HG03457 (cell line): Measurements from ENCODE around the gene ANKRD55.
"Not testable (repeated sequence)": the region's sequence is repeated elsewhere in the genome, so short reads cannot be mapped to it uniquely, and the experiment has no call there.

ENCODE experiments used
- ATAC-seq: cut with Tn5 transposase; IDR thresholded peaks from one replicate; pipeline ENCODE4 v1.9.1; 2021; ENCODE audit warnings: moderate number of reproducible peaks; ENCODE audit not compliant: unreplicated experiment

The ANKRD55 gene

GRCh38 chr5:56253924-56254323, 20.8 kb upstream of the ANKRD55 start:
- no peak for ATAC-seq

DNA sequence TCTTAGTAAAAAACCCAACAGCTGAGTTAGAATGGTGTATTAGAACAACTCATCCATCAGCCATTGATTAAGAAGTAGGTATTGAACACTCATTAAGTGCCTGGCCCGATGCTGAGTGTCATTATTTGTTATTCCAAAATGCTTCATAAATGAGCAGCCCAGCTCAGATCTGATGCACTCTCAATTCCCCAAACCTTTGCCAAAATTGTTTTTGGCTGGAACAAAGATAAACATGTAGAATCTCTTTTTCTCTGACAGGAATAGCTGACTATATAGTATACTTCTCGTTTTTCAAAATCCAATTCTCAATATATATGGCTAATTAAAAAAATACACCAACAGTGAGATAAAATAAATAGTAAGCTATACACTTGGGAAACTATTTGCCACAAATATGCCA, 20.0 kb upstream of the ANKRD55 start:
- no peak for ATAC-seq

GRCh38 chr5:56251918-56252553, 18.9 kb upstream of the ANKRD55 start:
- ATAC-seq, result no peak

DNA sequence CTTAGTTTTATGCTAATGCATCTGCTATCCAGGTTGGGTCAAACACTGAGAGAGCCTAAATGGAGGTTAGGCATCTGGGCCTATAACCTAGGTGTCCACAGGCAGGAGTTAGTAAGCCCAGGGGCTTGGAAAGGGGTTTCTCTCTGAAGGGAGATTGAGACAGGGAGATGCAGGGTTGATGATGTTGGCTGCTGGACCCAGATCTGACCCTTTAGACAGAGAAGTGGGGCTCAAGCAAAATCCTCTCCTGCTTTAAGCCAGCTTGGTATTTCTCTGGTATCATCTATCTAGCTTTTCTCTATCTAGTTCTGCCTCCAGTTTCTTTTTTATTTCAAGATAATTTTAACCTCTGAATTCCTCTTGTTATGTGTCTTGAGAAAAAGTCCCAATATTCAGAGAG, 18.3 kb upstream of the ANKRD55 start:
- ATAC-seq, result no peak

GRCh38 chr5:56250011-56250410, 16.9 kb upstream of the ANKRD55 start:
- no peak for ATAC-seq

DNA sequence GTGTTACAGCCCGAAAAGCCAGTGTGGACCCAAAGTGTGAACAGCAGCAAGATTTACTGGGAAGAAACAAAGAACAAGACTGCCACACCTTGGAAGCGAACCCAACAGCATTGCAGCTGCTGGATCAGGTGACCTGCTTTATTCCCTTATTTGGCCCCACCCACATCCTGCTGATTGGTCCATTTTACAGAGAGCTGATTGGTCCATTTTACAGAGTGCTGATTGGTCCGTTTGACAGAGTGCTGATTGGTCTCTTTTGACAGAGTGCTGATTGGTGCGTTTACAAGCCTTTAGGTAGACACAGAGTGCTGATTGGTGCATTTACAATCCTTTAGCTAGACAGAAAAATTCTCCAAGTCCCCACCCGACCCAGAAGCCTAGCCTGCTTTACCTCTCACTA, 16.0 kb upstream of the ANKRD55 start:
- ATAC-seq, result not testable (repeated sequence)

DNA sequence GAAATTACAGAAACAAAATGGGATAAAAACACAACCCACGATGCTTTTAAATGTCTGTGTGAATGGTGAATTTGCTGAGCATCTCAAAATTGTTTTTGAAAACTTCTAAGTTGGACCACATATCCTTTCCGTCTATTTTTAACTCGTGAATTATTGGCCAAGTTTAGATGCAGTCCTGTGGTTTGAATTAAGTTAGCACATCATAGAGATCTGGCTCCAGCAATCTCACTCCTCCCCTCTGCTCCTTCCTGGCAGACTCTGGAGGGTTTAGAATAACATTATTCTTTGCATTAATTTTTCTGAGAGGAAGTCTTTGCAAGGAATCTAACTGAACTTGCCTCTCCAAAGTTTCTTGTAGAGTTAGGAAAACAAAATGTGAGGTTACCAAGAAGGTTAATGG, 14.5 kb upstream of the ANKRD55 start:
- no peak for ATAC-seq

DNA sequence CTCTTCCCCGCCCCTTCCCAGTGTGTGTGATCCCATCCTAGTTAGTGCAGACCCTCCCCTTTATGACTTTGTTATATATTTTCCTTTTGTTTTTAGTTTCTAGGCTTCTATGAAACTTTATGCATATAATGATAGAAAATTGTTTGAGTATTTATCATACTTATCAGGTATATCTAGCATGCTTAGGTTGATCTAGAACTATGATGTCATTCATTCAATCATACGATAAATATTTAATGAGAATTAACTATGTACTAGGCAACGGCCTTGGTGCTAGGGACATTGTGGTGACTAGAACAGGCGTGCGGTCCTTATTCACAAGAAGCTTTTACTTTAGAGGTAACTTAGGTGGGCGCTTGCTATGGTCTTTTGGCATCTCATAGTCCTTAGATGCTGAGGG, 13.6 kb upstream of the ANKRD55 start:
- ATAC-seq, result no peak

- ATAC-seq, result no peak
These were observed 12.4 kb upstream of the ANKRD55 start for GRCh38 chr5:56245481-56245880.

DNA sequence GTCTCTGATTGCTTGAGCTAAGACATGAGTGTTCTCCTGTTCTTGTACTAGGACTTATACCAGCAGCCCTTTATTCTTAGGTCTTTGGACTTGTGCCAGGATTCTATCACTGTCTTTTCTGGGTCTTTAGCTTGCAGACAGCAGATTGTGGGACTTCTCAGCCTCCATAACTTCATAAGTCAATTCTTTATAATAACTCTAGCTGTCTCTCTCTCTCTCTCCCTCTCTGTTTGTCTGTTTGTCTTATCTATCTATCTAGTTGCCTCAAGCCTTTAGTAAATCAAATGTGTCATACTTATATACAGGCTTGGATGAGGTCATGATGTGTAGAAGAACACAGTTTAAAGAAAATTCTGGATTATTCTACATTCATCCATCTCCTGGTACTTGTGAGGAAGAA, 11.5 kb upstream of the ANKRD55 start:
- ATAC-seq, result no peak

- ATAC-seq, result not testable (repeated sequence)
These were observed 9.1 kb upstream of the ANKRD55 start for GRCh38 chr5:56242271-56242670.

- no peak for ATAC-seq
These were observed 592 bp downstream of the ANKRD55 start for GRCh38 chr5:56232538-56232937.

DNA sequence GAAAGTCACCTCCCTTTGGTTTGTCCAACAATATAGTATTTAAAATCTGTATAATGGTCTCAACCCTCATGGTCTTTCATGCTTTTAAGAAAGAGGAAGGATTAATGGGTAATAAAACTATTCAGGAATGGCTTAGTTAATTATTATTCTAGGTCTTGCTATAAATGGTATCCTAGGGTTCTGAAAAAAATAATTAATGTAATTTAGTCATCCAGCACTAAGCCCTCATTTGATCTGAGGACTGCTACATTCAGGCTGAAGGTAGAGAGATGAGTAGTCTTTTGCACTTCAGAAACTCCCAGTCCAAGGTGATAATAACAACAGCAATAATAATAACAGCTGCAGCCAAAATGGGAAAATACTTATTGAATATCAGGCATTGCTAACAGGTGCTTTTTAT, 2.6 kb downstream of the ANKRD55 start:
- ATAC-seq, result no peak

DNA sequence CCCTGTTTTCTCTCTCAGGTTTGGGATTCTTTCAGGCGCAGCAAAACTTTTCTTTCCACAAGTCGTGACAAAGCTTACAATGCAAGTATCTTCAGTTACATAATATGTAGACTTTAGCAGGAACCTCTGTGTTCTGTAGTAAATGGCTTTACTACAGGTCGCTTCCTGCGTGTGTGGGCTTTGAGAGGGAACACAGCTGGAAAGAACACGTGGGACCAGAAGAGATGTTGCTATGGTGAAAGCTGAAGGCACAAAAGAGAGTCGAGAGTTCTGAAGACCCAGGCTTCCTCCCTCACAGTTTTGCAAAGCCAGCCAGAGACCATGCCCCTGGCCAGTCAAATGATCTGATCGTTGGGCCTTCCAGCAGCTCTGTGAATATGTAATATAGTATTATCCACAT, 4.0 kb downstream of the ANKRD55 start:
- no peak for ATAC-seq

- ATAC-seq, result no peak
These were observed 4.5 kb downstream of the ANKRD55 start for GRCh38 chr5:56228631-56229030.

GRCh38 chr5:56227691-56228090, 5.4 kb downstream of the ANKRD55 start:
- ATAC-seq, result no peak

- not testable (repeated sequence) for ATAC-seq
These were observed 9.8 kb downstream of the ANKRD55 start for GRCh38 chr5:56223298-56223697.

GRCh38 chr5:56221601-56222000, 11.5 kb downstream of the ANKRD55 start:
- not testable (repeated sequence) for ATAC-seq

- ATAC-seq, result no peak
These were observed 17.9 kb downstream of the ANKRD55 start for GRCh38 chr5:56215019-56215830.

- ATAC-seq, result not testable (repeated sequence)
These were observed 19.1 kb downstream of the ANKRD55 start for GRCh38 chr5:56213886-56214535.

GRCh38 chr5:56212130-56212879, 20.8 kb downstream of the ANKRD55 start:
- ATAC-seq, result no peak
